RWPE1 (cell line): Measurements from ENCODE around the gene IGSF11.
"Not testable (repeated sequence)": the region's sequence is repeated elsewhere in the genome, so short reads cannot be mapped to it uniquely, and the experiment has no call there.

Experiments used
- CTCF ChIA-PET: fragments of 350-600 bp; sonication (Branson Sonifier 250); formaldehyde crosslinking; extraction: SDS; loops from one replicate; lab custom pipeline; 2021; lab: Yijun Ruan, JAX
- POLR2A ChIA-PET: fragments of 400-600 bp; formaldehyde crosslinking; extraction: SDS; loops from one replicate; lab custom pipeline; 2020; ENCODE audit warnings: antibody characterized with exemption; ENCODE audit not compliant: low non-redundant PET; lab: Yijun Ruan, JAX
- DNase-seq: peaks from one replicate; pipeline ENCODE4 v3.0.0; 2012; ENCODE audit warnings: low spot score
- H3K27ac ChIP-seq: fragments of 450-650 bp; 2 replicates; pipeline ENCODE4 v1.5.1; 2017
- CTCF ChIP-seq: fragments of 450-650 bp; conservative IDR thresholded peaks from 2 replicates; pipeline ENCODE4 v1.5.1; 2017; ENCODE audit warnings: low read depth, mild to moderate bottlenecking

IGSF11 gene

GRCh38 chr3:118981494-118982134, 53.0 kb downstream of the IGSF11 start:
- no peak for DNase-seq
- ChIA-PET CTCF (interaction anchor here (0.7 kb wide), 1 partner anchor 793 kb away, joined by 3 read pairs; no protein-coding TSS in a partner anchor), POLR2A (no interaction called here)
- TF ChIP-seq CTCF, result no peak
- no peak overlapping the region for H3K27ac ChIP-seq

GRCh38 chr3:118980832-118981231, 53.8 kb downstream of the IGSF11 start:
- H3K27ac ChIP-seq, result no peak overlapping the region
- TF ChIP-seq CTCF, result no peak
- CTCF ChIA-PET, result interaction anchor here (0.6 to 0.7 kb wide), 2 partner anchors 146 to 793 kb away, joined by 3 to 4 read pairs; no protein-coding TSS in a partner anchor
- no peak for DNase-seq
- POLR2A ChIA-PET, result no interaction called here

GRCh38 chr3:118978393-118978758, 56.3 kb downstream of the IGSF11 start:
- no peak for DNase-seq
- no peak overlapping the region for H3K27ac ChIP-seq
- no peak for TF ChIP-seq CTCF
- CTCF ChIA-PET, result no interaction called here
- POLR2A ChIA-PET, result no interaction called here

- no peak for TF ChIP-seq CTCF
- POLR2A ChIA-PET, result no interaction called here
- CTCF ChIA-PET, result no interaction called here
- no peak overlapping the region for H3K27ac ChIP-seq
- no peak for DNase-seq
Observed at GRCh38 chr3:118977671-118978392, 56.8 kb downstream of the IGSF11 start.

DNA sequence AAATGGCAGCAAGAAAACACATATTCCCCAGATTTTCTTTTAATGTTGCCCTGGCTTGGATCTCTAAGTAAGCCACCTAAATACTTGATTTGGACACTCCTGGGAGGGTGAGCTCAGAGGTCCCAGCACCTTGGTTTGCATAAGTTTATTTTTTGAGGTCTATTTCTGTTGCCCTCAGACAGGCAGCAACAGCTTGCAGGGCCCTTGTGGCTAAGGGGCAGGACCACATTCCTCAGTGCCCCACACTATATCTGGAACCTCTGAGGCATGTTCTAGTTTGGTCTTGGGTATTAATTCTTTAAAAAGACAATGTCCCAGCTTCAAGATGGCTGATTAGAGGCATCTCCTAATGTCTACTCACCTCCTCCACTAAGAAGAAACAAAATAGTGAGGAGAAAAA, 57.5 kb downstream of the IGSF11 start:
- POLR2A ChIA-PET, result no interaction called here
- DNase-seq, result no peak
- no peak for TF ChIP-seq CTCF
- no peak overlapping the region for H3K27ac ChIP-seq
- CTCF ChIA-PET, result no interaction called here

GRCh38 chr3:118975476-118975875, 59.2 kb downstream of the IGSF11 start:
- H3K27ac ChIP-seq, DNase-seq, POLR2A ChIA-PET, CTCF ChIA-PET: not testable (repeated sequence)
